ENCODE data around the gene SEL1L3. TPM values are rescaled to one million over a fixed set of nuclear protein-coding genes. Genes with fewer than 3 reads are reported as not detected.

The SEL1L3 gene
- total RNA-seq, 4 donors from 2014 or later: 0.73 to 4.1 (median 2.2) TPM

GRCh38 chr4:25749150-25749794 lies 113.5 kb downstream of the SEL1L3 start:
- TF ChIP-seq POLR2A (IDR thresholded peaks at IDR 0.05): no peak
- TF ChIP-seq CTCF (IDR thresholded peaks at IDR 0.05 in 4 of 5, conservative IDR thresholded peaks at IDR 0.05 in 1 of 5): no peak
- DNase-seq: no peak

GRCh38 chr4:25743971-25744370 lies 118.8 kb downstream of the SEL1L3 start:
- ATAC-seq (no peak), DNase-seq (no peak)
- in situ Hi-C loops (cut with MboI; ENCODE audit: low sequenced_read_pairs in 4 of 4) (no loop called here), intact Hi-C loops (cut with DNase I; ENCODE audit: low total_unique reads) (no loop called here)
- no peaks in the 10 kb centered on the region for H3K27me3 ChIP-seq
- H3K4me1 ChIP-seq: no peaks in the 10 kb centered on the region
- H3K9me3 ChIP-seq: no peaks in the 10 kb centered on the region
- H3K36me3 ChIP-seq: no peaks in the 10 kb centered on the region
- H3K27ac ChIP-seq: no peak overlapping the region
- no peak for TF ChIP-seq POLR2A (IDR thresholded peaks at IDR 0.05)
- TF ChIP-seq CTCF (IDR thresholded peaks at IDR 0.05 in 4 of 5, conservative IDR thresholded peaks at IDR 0.05 in 1 of 5): no peak
- no peak overlapping the region for H3K4me3 ChIP-seq

More at GRCh38 chr4:25749150-25749794, 113.5 kb downstream of the SEL1L3 start:
- intact Hi-C loops (cut with DNase I; ENCODE audit: low total_unique reads): no loop called here
- H3K27ac ChIP-seq: no peak overlapping the region
- no peaks in the 10 kb centered on the region for H3K36me3 ChIP-seq
- in situ Hi-C loops (cut with MboI; ENCODE audit: low sequenced_read_pairs in 4 of 4): no loop called here
- no peaks in the 10 kb centered on the region for H3K9me3 ChIP-seq
- H3K4me3 ChIP-seq: no peak overlapping the region
- no peaks in the 10 kb centered on the region for H3K27me3 ChIP-seq
- H3K4me1 ChIP-seq: no peaks in the 10 kb centered on the region
- ATAC-seq: no peak

- Histone ChIP-seq H3K4me1 (no peaks in the 10 kb centered on the region), H3K36me3 (no peaks in the 10 kb centered on the region), H3K27me3 (no peaks in the 10 kb centered on the region), H3K27ac (no peak overlapping the region), H3K4me3 (no peak overlapping the region), H3K9me3 (no peaks in the 10 kb centered on the region)
- intact Hi-C loops (cut with DNase I; ENCODE audit: low total_unique reads): no loop called here
- in situ Hi-C loops (cut with MboI; ENCODE audit: low sequenced_read_pairs in 4 of 4): no loop called here
- DNase-seq (no peak), ATAC-seq (no peak)
- TF ChIP-seq CTCF (IDR thresholded peaks at IDR 0.05 in 4 of 5, conservative IDR thresholded peaks at IDR 0.05 in 1 of 5) (no peak), POLR2A (IDR thresholded peaks at IDR 0.05) (no peak)
Observed at GRCh38 chr4:25729564-25729963, 133.2 kb downstream of the SEL1L3 start.

GRCh38 chr4:25728886-25729285 lies 133.9 kb downstream of the SEL1L3 start:
- Histone ChIP-seq H3K27me3 (no peaks in the 10 kb centered on the region), H3K36me3 (no peaks in the 10 kb centered on the region), H3K4me1 (no peaks in the 10 kb centered on the region), H3K27ac (no peak overlapping the region), H3K4me3 (no peak overlapping the region), H3K9me3 (no peaks in the 10 kb centered on the region)
- ATAC-seq (no peak), DNase-seq (no peak)
- TF ChIP-seq CTCF (IDR thresholded peaks at IDR 0.05 in 4 of 5, conservative IDR thresholded peaks at IDR 0.05 in 1 of 5): no peak
- TF ChIP-seq POLR2A (IDR thresholded peaks at IDR 0.05): no peak
- intact Hi-C loops (cut with DNase I; ENCODE audit: low total_unique reads) (no loop called here), in situ Hi-C loops (cut with MboI; ENCODE audit: low sequenced_read_pairs in 4 of 4) (no loop called here)

Measured in gastrocnemius medialis (tissue), 4 donors.